DMS153 (cell line): ENCODE results near the gene LMO7.
"Not testable (repeated sequence)": the region's sequence is repeated elsewhere in the genome, so short reads cannot be mapped to it uniquely, and the experiment has no call there.

Source experiments
- DNase-seq: peaks from one replicate; lab custom pipeline; 2025; lab: John Stamatoyannopoulos, UW

LMO7 gene

DNA sequence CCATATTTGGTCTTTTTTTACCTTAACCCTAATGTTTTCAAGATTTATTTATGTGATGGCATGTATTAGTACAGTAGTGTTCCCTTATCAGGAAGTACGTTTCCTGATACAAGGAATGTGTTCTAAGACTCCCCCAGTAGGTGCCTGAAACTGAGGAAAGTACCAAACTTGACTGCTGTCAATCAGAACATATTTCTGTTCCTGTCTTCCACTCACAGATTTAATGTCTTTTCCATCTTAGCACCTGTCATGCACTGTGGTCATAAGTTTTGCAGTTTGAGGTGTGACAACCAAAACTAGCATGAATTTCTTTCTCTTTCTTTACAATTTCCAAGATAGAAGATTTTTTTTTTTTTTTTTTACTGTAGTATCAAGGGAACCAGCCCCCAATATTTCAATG is 62.9 kb downstream of the LMO7 start:
- no peak for DNase-seq

DNA sequence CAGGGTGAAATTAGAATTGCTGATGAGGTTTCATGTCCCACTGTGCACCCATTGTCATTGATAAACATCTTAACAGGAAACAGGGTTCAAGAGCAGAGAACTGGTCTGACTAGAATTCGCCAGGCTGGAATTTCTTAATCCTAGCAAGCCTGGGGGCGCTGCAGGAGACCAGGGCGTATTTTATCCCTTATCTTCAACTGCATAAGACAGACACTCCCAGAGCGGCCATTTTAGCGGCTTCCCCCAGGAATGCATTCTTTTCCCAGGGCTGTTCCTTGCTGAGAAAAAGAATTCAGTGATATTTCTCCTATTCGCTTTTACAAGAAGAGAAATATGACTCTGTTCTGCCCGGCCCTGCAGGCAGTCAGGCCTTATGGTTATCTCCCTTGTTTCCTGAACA is 63.6 kb downstream of the LMO7 start:
- DNase-seq = not testable (repeated sequence)

DNA sequence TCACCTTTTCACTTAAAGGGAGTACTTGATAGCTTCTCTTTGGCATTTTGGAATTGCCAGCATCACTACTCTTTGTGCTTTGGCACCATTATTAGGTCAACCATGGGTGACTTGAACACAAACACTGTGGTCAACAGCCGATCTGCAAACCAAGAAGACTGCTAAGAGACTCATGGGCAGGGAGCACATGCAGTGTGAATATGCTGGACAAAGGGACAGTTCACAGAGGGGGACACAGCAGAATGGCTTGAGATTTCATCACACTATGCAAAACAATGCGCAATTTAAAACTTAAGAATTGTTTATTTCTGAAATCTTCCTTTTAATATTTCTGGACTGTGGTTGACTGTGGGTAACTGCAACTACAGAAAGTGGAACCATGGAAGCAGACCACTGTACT is 64.4 kb downstream of the LMO7 start:
- no peak for DNase-seq

DNA sequence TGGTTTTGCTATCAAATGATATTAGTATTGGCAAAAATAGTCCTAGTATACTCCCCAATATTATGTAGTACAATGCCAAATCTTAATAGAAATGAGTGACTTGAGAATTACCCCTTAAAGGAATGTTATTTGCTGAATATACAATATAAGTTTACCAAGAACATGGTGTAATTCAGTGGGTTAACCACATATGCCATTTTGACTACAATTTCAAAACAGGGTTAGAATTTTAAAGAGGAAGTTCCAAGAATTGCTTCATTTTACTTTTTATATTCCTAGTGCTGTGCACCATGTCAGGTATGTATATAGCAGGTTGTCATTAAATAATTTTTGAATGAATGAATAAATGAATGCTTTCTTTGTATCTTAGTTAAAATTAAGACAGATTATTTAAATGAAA is 66.3 kb downstream of the LMO7 start:
- DNase-seq = no peak

DNA sequence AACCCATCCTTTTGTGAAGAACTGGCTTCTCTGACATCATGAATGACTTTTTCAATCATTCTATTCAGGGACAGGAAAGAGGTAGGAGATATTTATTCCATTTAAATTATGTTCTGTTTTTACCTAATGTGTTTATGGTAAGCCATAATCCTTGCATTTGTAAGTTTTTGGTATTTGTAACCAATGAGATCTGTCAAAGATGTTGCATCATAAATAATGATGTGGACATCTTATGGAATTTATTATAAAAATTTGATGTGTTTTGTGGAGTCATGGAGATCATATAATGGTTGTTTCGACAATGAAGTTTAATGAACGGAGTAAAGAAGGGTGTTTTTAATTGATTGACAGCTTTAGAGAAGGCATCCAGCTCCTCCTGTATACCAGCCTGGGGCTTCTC is 67.6 kb downstream of the LMO7 start:
- DNase-seq = no peak

DNA sequence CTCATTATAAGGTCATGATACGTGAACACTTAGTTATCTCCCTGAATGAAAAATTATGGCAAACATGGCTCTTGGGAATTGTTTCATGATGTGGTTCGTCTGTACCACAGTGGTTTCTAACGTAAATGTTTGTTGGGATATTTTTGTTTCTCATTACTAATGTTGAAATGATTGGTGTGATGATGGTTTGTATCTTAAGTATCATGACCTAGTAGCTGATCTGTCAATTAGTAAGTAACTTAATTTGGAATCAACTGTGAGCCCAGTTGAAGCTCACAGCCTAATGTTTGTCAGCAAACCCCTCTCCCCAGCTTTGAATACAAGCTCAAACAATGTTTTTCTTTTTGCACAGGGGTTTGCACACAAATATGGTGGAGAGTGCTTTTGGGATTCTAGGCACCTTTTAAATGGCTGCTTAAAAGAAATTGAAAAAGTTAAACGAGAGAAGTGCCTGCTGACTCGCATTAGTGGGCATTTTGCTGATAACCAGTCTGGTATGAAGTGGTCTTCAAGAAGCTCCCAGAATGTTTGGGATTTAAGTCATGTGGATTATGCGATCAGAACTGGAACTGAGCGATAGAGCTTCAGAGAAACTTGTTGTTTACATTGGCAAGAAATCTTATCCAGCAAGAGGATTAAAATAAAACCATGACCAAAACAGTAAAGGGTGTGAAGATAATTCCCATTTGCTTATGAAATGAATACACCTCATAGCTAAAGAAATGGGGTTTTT is 68.2 kb downstream of the LMO7 start:
- DNase-seq = no peak

DNA sequence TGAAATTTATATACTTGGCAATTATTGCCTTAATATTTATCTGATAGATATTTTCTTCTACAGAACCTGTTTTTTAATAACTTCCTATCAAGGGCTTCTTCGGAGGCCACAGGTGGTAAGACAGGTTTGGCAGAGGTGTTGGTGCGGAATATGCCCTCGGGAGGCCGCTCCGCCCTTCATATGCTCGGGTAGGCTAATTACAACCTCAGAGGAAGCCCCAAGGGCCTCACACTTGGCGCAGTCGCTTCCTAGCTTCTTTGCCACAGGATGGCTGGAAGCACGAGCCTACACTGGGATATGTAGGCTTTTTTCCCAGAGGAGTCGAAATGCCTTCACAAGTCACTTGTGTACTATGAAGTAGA is 68.8 kb downstream of the LMO7 start:
- DNase-seq = peak; percentile 48

DNA sequence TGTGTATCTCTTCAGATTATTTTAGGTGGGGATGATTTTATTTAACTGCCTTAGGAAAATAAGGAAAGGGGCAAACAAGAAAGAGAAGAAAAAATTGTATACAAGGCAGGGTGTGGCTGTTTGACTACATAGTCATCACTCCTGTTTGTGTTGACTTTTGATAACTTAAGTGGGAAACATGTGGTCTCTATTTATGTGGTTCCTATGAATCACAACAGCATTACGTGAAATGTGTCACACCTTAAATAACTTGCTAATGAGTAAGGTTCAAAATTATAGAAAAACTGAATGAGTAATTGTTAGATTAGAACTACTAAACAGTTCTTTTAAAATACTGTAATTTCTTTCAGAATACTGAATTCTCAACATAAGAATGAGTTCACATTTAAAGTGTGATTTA is 69.3 kb downstream of the LMO7 start:
- no peak for DNase-seq

DNA sequence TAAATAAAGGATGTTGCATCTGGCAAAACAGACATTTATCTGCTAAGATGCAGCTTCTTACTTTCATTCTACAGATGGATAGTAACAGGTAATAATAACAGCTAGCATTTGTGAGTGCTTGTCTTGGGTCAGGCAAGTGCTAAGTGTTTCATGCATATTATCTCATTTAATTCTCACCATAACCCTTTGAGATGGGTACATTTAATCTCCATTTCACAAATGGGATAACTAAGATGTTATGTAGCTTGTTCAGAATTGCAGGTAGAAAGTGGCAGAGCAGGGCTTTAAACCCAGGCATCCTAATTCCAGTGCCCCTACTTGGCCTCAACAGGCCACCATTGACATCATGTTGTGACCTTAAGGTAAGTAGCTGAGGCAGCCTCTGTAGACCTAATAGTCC is 69.8 kb downstream of the LMO7 start:
- DNase-seq = no peak

DNA sequence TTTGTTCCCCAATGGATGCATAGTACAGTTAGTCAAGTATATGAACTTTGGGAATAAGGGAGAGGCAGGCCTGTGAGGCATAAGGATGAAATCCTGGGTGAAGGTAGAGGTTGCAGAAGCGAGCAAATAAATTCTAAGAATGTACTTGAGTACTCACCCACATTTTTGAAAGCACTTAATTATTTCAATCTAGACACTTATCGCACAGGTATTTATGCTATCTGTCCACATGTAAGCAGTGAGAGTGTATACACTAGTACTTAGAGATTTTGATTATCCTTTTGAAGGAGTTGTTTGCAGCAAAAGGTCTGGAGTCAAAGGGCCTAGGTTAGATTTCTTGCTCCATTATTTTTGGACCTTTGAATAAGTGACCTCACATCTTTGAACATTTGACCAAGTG is 77.7 kb downstream of the LMO7 start:
- no peak for DNase-seq

DNA sequence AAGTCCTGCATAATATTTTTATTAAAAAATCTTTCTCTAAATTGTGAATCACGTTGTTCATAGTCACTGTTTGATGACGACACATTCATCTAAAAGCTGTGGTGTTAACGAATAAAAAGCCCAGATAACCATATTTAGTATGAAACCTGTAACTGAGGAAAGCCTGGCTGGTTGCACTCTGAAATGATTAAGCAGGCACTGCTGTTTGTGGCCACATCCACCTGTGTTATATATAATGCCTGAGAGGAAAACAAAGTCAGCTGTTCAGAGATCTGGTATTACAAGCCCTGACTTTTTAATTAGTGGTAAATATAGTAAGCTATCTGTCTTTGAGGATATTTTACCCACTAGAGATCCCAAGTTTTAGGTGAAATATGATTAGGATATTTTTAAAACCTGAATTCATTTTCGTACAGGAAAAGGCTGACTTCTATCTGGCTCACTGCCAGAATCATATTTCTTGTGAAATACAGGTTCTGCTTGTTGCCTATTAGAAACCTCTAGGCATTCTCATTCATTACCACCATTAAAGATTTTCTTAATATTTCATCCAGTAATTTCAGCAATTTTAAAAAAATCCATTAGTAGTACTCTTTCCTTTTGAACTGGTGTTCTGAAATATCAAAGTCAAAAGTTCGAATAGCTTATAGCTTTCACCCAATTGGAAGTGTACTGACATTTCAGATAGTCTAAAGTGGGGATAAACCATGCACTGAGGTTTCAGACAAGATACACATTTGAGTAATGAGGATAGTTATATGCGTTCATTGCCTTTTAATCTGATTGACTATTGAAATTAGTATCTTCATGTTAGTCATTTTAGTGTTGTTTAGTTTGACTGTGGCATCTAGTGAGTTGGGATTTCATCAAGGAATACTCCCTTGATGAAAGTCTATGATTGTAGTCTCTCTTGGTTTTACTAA is 79.7 kb downstream of the LMO7 start:
- no peak for DNase-seq

DNA sequence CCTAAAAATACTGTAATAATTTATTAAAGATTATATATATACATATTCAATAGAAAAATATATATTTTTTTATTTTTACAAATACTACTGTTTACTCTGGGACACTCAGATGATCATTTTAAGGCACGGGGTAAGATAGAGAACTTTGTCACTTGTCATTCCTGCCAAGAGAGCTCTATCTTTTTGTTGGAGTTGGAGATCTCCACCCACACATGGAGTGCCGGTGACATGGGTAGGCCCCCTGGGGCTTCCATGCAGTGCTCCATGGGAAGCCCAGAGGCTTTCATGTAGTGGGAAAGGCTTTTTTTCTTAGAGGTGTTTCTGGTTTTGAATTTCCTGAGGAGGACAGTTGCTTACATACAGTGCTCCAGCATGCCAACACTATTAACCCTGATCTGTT is 81.4 kb downstream of the LMO7 start:
- DNase-seq = no peak

DNA sequence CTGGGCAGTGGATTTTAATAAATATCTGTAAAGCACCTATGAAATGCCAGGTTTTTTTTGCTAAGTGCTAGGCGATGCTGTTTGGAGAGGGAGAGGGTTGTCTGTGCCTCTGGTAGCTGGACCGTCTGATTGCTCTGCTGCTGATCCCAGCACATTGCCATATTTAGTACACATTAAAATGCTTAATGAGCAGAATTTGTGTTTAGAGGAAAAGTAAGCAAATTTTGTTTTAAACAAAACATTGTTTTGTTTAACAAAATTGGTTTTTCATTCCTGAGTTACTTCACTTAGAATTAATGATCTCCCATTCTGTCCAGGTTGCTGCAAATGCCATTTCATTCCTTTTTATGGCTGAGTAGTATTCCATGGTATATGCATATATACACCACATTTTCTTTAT is 85.2 kb downstream of the LMO7 start:
- DNase-seq = no peak

DNA sequence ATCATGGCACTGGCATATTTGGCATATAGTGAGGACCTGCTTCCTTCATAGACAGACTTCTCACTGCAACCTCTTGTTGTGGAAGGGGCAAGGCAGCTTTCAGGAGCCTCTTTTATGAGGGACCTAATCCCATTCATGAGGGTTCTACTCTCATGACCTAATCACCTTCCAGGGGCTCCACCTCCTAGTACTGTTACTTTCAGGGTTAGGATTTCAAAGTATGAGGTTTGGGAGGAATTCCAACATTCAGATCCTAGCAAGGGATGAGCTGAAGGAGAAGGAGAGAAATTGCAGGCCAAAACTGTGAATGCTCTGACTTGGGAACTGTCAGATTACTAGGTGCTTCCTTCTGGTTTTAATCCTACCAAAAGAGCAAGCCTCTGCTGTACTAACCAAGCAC is 87.8 kb downstream of the LMO7 start:
- DNase-seq = no peak

DNA sequence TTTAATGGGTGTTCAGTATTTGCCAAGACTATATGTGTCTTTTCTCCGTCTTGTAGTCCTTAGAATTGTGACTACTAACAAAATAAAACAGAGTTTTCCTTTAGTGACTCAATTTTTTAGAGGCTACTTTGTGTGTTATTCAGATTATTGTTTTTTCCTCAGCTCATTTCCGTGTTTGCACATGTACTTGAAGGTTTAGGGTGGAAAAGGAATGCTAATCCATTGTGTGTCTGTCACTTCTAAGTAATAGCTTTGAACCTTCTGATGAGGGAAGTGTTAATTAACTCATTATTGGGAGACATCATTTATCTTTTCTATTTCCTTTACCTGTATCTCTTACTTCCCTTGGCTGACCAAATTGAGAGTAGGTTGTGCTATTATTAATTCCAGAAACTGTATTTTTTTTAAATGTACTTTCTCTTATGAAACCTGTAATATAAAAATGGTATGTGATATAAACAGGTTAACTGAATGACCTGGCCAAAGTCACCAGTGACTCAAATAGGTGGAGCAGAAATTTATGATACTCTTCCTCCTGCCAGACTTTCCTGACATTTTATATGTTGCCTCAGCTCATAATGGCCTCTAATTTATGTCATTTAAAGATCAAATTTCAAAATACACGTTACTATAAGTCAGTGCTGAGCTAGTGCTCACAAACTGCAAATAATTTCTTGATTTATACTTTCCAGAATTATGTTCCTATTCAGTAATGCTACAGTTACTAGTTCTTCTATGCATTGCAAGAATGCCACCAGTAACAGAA is 88.8 kb downstream of the LMO7 start:
- peak; percentile 69 for DNase-seq

DNA sequence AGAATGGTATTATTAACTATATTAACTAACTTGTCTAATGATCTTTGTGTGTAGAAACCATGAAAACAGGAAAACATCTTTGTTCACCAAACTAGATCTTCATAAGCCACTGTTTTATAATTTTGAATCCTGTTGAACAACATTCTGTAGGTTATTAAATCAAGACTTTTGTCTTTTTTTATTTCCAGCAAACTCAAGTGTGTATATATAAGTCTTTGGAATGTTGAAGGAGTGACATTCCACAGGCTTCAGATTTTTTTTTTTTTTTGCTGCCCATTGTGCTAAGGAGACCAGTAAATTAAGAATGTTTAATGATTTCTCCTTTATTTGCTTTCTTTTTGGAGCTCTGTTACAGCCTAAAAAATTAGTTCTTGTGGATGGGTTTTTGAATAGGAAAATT is 89.6 kb downstream of the LMO7 start:
- DNase-seq = no peak

DNA sequence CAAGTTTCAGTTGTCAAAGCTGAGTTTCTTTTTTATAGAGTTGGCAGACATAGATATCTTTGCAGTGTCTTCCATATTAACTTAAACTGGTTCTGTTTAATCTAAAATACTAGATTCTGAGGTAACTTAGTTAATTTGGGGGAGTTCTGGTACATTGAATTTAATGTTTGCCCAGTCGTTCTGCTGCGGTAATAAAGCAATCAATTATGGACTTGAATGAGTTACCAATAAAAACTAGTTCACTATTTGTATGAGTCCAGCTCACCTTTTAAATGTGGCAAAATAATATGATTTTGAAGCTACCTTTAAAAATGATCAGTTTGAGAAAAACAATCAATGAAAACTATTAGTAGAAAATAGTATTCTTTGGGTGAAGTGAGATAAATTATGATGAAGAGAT is 90.2 kb downstream of the LMO7 start:
- no peak for DNase-seq

DNA sequence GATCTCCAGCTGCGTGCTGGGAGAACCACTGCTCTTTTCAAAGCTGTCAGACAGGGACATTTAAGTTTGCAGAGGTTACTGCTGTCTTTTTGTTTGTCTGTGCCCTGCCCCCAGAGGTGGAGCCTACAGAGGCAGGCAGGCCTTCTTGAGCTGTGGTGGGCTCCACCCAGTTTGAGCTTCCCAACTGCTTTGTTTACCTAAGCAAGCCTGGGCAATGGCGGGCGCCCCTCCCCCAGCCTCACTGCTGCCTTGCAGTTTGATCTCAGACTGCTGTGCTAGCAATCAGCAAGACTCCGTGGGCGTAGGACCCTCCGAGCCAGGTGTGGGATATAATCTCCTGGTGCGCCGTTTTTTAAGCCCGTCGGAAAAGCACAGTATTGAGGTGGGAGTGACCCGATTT is 97.0 kb downstream of the LMO7 start:
- DNase-seq = not testable (repeated sequence)

DNA sequence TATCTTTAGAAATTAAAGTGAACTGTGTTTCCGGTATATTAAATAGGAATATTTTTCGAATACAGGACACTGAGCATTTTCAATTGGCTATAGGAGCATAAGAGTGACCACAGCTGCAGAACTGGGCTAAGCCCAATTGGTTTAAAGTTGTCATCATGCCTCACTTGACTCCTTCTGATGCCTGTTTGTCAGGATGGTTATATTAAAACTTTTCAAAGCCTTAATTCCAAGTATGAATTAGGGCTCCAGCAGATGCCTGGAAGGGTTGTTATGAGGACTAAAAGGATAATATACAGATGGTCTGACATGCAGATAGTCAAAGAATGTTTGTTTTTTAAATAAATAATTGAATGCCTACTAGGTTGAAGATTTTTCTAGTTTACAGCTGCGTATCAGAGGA is 100.0 kb downstream of the LMO7 start:
- DNase-seq = no peak

DNA sequence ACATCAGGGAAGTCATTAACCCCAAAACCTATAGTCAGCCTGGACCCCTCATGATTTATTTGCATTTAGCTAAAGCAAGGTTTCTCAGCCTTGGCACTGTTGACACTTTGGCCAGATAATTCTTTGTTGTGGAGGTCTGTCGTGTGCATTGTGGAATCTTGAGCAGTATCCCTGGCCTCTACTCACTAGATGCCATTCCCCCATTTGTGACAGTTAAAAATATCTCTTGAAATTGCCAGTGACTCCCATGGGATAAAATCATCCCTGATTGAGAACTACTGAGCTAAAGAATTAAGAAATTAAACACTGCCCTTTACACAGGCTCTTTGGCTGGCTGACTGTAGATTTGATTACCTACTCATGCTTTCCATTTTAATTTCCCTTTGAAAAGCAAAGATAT is 102.7 kb downstream of the LMO7 start:
- no peak for DNase-seq

DNA sequence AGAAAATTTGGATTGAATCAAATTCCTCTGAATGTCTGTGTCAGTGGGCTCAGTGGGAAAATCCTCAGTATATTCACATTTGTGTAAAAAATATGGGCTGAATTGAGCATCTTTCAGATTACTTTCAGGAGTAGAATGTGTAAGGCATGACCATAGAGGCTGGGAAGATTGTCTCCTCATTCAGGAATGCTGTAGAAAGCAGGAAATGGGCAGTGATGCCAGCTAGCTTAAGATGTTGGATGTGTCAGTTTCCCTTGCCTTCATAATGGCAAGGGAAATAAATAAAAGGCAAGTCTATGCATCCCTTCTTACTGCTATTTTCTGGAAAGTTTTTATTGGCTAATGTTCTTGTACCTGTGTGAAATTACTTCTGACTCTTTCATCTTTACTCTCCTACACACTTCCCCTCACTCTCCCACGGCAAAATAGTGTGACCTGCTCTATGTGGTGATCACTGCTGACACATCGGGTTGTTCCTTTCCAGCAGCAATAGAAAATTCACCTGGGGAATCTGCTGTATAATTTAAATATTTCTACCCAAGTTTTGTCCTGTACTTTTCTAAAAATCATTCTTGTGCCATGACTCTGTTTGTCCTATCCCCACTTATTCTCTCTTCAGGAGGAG is 103.2 kb downstream of the LMO7 start:
- no peak for DNase-seq

DNA sequence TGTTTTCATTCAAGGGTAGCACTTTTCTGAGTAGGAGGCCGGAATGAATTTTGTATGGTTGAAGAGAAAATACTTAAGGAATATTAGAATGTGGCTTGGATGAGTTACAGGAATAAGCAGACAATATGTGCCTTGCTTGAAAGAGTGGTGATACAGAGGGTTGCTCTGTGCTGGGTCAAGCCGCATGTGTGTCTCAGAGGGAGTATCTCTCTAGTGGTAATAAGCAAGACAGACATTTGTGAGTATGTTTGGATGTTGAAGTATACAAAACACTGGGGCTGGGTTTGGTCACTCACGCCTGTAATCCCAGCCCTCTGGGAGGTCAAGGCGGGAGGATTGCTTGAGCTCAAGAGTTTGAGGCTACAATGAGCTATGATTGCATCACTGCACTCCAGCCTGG is 103.9 kb downstream of the LMO7 start:
- no peak for DNase-seq
